Bone marrow (tissue), 2 donors: ENCODE data around the gene KATNA1.
A peak's percentile ranks its signal among the peaks of the same experiment; 100 is the strongest.

Experiments
- DNase-seq, 2 donors: peaks; one replicate each; lab custom pipeline; 2025; lab: John Stamatoyannopoulos, UW

Gene KATNA1

DNA sequence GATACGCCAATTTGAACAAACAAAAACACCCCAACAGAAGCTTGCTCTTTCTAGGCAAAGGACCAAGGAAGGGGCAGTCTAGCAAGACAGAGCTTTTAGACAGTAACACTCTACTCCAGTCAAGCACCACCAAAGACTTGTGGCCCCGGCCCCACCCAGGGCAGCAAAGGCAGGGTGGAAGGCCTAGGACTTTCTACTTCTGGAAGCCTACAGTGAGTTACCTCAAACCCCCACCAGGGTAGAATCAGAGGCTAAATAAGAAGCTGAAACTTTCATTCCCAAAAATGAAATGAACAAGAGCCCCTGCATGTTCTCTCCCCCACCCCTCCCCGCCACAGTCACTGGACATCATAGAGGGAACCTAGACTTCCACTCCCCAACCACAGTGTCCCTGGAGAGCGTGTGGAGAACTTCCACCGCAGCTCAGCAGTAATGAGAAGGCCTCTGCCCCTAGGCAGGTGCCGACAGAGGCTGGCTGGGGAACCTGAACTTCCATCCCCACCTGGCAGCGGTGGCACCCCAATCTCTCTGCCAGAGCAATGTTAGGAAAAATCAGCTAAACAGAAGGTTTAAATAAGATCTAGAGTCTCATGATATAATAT lies 40.0 kb downstream of the KATNA1 start:
- DNase-seq: no peak

- DNase-seq: no peak
These were observed 48.0 kb downstream of the KATNA1 start for GRCh38 chr6:149600508-149600907.

DNA sequence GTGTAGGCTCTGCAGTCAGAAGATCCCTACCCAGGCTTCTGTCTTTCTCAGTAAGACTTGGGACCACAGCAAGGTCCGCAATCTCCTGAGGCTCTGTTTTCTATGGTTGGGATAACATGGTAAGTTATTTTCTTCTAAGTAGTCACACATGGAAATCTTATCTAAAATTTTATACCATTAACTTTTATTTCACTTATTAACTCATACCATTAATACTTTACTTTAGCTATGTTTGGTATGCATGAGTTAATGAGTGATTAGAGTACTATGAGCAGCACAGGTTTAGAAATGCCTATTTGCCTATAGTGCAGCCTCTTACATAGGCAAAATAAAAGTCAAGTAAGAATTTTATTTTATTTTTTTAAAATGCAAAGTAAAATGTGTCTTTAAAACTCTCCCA lies 55.1 kb downstream of the KATNA1 start:
- DNase-seq: no peak

- no peak for DNase-seq
These were observed 55.5 kb downstream of the KATNA1 start for GRCh38 chr6:149592983-149593382.

- DNase-seq: no peak
These were observed 62.4 kb downstream of the KATNA1 start for GRCh38 chr6:149586149-149586548.

- no peak for DNase-seq
These were observed 67.2 kb downstream of the KATNA1 start for GRCh38 chr6:149581349-149581748.

DNA sequence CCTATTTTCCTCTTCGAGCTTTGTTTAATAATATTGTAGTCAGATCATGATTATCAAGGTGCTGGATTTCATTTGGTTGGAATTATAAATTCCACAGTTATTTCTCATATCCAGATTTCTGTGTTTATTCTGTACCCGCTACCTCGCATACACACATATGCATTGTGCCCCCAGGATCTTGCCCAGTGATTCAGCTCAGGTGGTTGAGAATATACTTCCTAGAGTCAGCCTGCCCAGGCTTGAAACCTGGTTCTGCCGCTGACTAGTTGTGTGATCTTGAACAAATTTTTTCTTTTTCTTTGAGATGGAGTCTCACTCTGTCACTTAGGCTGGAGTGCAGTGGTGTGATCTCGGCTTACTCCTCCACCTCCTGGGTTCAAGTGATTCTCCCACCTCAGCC lies 67.6 kb downstream of the KATNA1 start:
- DNase-seq: no peak

DNA sequence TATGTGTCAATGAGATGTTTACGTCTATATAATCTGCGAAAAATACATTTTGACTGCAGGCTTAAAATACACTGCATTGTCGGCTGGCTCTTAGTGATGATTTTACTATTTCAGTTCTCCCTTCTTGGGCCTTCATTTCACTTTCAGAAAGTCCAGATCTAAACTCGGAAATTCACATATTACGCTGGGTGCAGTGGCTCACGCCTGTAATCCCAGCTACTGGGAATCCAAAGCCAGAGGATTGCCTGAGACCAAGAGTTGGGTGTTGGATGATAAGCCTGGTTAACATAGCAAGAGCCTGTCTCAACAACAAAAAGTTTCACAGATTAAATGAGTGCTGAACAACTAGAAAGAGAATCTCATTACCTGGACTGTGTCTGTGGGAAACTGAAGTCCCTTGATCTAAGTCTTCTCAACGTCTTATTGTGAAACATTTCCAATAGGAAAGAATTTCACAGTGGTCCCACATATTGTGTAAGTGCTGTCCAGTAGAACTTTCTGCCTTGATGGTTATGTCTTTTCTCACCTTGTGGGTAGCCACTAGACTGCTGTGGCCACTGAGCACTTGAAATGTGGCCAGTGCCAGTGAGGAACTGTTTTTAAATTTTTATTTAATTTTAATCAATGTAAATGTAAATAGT lies 80.4 kb downstream of the KATNA1 start:
- DNase-seq: no peak

- no peak for DNase-seq
These were observed 81.3 kb downstream of the KATNA1 start for GRCh38 chr6:149567194-149567586.

GRCh38 chr6:149566410-149567193 lies 81.9 kb downstream of the KATNA1 start:
- peak in 1 of 2 donors; percentile 85 for DNase-seq

- DNase-seq: peak; percentile 77 to 85
These were observed 82.7 kb downstream of the KATNA1 start, which contains the start of gene GINM1 for GRCh38 chr6:149565527-149566409. Gene GINM1 (plus strand): TSS chr6:149566375. CDS start chr6:149566415, 40 bp downstream.

- DNase-seq: no peak
These were observed 84.6 kb downstream of the KATNA1 start for GRCh38 chr6:149563928-149564325.

- no peak for DNase-seq
These were observed 85.1 kb downstream of the KATNA1 start for GRCh38 chr6:149563203-149563927.

- no peak for DNase-seq
These were observed 87.8 kb downstream of the KATNA1 start for GRCh38 chr6:149560736-149561135.

DNA sequence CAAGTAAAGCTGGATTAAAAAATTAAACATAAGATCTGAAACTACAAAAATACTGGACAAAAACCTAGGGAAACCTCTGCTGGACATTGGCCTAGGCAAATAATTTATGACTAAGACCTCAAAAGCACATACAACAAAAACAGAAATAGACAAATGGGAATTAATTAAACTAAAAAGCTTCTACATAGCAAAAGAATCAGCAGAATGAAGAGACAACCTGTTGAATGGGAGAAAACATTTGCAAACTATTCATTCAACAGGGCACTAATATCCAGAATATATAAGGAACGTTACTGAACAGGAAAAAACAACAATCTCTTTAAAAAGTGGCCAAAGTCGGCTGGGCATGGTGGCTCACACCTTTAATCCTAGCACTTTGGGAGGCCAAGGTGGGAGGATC lies 89.1 kb downstream of the KATNA1 start:
- DNase-seq: no peak

GRCh38 chr6:149558029-149558428 lies 90.5 kb downstream of the KATNA1 start:
- DNase-seq: no peak

DNA sequence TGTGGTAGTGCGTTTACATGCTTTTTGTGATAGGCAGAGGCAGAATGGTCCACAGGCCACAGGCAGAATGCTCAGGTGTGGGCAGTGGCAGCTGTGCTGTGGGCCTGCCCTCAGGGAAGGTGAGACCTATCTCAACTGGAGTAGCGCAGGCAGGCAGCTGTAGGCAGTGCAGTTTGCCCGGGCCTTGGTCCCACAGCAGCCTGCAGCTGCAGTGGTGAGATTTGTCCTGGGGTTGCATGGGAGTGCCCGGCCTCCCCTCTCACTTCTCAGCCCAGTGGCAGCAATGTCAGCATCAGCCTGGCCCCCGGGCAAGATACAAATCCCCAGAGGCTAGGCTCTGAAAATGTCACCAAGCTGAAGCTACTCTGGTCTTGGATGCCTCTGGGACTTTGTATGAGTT lies 96.6 kb downstream of the KATNA1 start:
- no peak for DNase-seq

DNA sequence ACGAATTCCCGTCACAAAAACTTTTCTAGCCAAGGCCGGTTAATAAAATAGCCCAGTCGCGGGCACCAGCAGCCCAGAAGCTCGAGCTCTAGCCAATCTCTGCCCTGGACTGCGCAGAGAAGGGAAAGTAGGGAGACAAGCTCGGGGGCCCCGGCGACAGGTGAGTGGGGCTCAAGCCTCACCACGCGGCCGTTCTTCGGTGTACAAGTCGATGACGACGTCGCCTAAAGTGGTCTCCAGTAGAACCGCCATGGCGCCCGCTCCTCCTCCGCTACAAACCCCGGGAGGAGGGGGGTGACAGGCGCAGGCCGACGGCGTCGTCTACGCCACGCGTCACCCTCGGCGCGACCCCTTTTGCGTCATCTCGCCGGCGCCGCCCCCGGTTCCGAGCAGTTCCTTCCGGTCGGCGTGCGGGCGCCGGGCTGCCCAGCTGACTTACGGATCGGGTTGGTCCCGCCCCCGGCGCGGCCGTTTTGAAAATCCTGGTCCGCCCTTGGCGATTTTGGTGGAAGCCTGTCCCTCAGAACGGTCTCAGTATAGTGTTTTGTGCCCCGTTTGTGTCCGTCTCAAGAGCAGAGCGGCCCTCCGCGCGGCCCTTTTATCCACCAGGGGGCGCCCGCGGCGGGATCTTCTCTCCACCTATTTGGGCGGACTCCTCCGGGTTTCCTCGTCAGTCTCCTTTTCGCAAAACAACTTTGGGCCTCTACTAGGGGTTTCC lies 102.6 kb downstream of the KATNA1 start, which contains the start of gene PPIL4:
Gene PPIL4, minus strand, starts transcription at position 290 of the 718 bp plus-strand sequence. Its CDS starts 38 bp downstream, at position 252.
- peak; percentile 85 to 92 for DNase-seq

- peak; percentile 15 to 39 for DNase-seq
These were observed 103.2 kb downstream of the KATNA1 start for GRCh38 chr6:149545258-149545753.
